A549 (cell line): ENCODE data around the gene TAS1R3. TPM values are rescaled to one million over a fixed set of nuclear protein-coding genes. Genes with fewer than 3 reads are reported as not detected.

ENCODE experiments used
- ATAC-seq, 2 experiments: fragments of 200-7000 bp in 1 of 2; fragments of >200 bp in 1 of 2; cut with Nextera tagmentation in 1 of 2; cut with Tn5 transposase in 1 of 2; 3 replicates each; pipeline versions ENCODE4 v1.8.0 to v1.9.1; 2018 to 2020; ENCODE audit warnings: mild to moderate bottlenecking in 1 of 2, moderate library complexity in 1 of 2
- CTCF ChIA-PET: fragments of 300-600 bp; sonication (Branson Sonifier 250); formaldehyde crosslinking; extraction: SDS; loops from one replicate; lab custom pipeline; 2021; ENCODE audit warnings: antibody characterized with exemption, inconsistent platforms; lab: Yijun Ruan, JAX
- POLR2A ChIA-PET: fragments of 350-600 bp; formaldehyde crosslinking; extraction: SDS; loops from one replicate; lab custom pipeline; 2021; ENCODE audit warnings: antibody characterized with exemption, inconsistent platforms; lab: Yijun Ruan, JAX
- DNase-seq, 2 experiments: peaks; one replicate each; pipeline versions ENCODE4 v3.0.0 to v3.0.0-alpha.2; 2011 to 2016; ENCODE audit warnings: low read depth in 1 of 2, low spot score in 1 of 2
- FAIRE-seq: peaks from 2 replicates; lab custom pipeline; 2011; peaks lifted over from hg19 to GRCh38; lab: Jason Lieb, UNC
- H3K27ac ChIP-seq, 2 experiments: fragments of >200 bp; sonication (Bioruptor Twin); formaldehyde crosslinking; 3 replicates each; pipeline ENCODE4 v1.5.1; 2016 to 2017
- H3K4me1 ChIP-seq: fragments of >200 bp; sonication (Bioruptor Twin); formaldehyde crosslinking; 3 replicates; pipeline ENCODE4 v1.6.1; 2016
- H3K4me2 ChIP-seq: fragments of >200 bp; sonication (Bioruptor Twin); formaldehyde crosslinking; 3 replicates; pipeline ENCODE4 v1.6.1; 2016
- H3K4me3 ChIP-seq: fragments of >200 bp; sonication (Bioruptor Twin); formaldehyde crosslinking; 3 replicates; pipeline ENCODE4 v1.5.1; 2016
- H3K9me3 ChIP-seq: fragments of >200 bp; sonication (Bioruptor Twin); formaldehyde crosslinking; 3 replicates; pipeline ENCODE4 v1.6.1; 2016
- BHLHE40 ChIP-seq: IDR thresholded peaks from 2 replicates; pipeline ENCODE4 v1.6.1; 2012; ENCODE audit warnings: low read depth, low read length, inconsistent platforms
- CHD4 ChIP-seq: fragments of 200-600 bp; sonication (generic); IDR thresholded peaks from 2 replicates; pipeline ENCODE4 v1.6.1; 2016; ENCODE audit warnings: antibody characterized with exemption, mild to moderate bottlenecking, borderline replicate concordance
- CTCF ChIP-seq: fragments of >200 bp; sonication (Bioruptor Twin); formaldehyde crosslinking; IDR thresholded peaks from 3 replicates; pipeline ENCODE4 v1.5.1; 2016
- E2F6 ChIP-seq: IDR thresholded peaks from 2 replicates; pipeline ENCODE4 v1.6.1; 2012; ENCODE audit warnings: low read depth, borderline replicate concordance
- EHF ChIP-seq: fragments of 250-450 bp; sonication (Bioruptor Pico); IDR thresholded peaks from 2 replicates; pipeline ENCODE4 v1.5.0; 2020; ENCODE audit warnings: mild to moderate bottlenecking
- EHMT2 ChIP-seq: fragments of 200-600 bp; sonication (generic); IDR thresholded peaks from 2 replicates; pipeline ENCODE4 v1.6.1; 2016; ENCODE audit warnings: antibody characterized with exemption, low read depth, mild to moderate bottlenecking, moderate library complexity
- FOSB ChIP-seq: fragments of 250-450 bp; sonication (Bioruptor Pico); IDR thresholded peaks from 2 replicates; pipeline ENCODE4 v1.5.0; 2020; ENCODE audit warnings: mild to moderate bottlenecking, moderate library complexity
- FOSL2 ChIP-seq, 2 experiments: fragments of 450-650 bp in 1 of 2; fragments of >200 bp in 1 of 2; sonication (Bioruptor Twin) in 1 of 2; formaldehyde crosslinking; IDR thresholded peaks; 2 replicates each; pipeline versions ENCODE4 v1.5.0 to v1.6.1; 2016 to 2020; ENCODE audit warnings: mild to moderate bottlenecking in 1 of 2, moderate library complexity in 1 of 2
- FOXS1 ChIP-seq: fragments of 250-450 bp; sonication (Bioruptor Pico); IDR thresholded peaks from 2 replicates; pipeline ENCODE4 v1.5.0; 2020; ENCODE audit warnings: mild to moderate bottlenecking, moderate library complexity
- GATA3 ChIP-seq: IDR thresholded peaks from 2 replicates; pipeline ENCODE4 v1.6.1; 2012; ENCODE audit warnings: borderline replicate concordance
- HOXB5 ChIP-seq: fragments of 250-450 bp; sonication (Bioruptor Pico); IDR thresholded peaks from 2 replicates; pipeline ENCODE4 v1.5.0; 2020; ENCODE audit warnings: mild to moderate bottlenecking, moderate library complexity
- JUN ChIP-seq, 2 experiments: fragments of >200 bp; sonication (Bioruptor Twin); formaldehyde crosslinking; IDR thresholded peaks; 2 replicates in 1 of 2; 3 replicates in 1 of 2; pipeline ENCODE4 v1.6.1; 2016 to 2017
- JUNB ChIP-seq: fragments of >200 bp; sonication (Bioruptor Twin); formaldehyde crosslinking; IDR thresholded peaks from 2 replicates; pipeline ENCODE4 v1.6.1; 2016
- KDM1A ChIP-seq: fragments of 200-600 bp; sonication (generic); IDR thresholded peaks from 2 replicates; pipeline ENCODE4 v1.6.1; 2016; ENCODE audit warnings: low read depth, mild to moderate bottlenecking
- KDM5A ChIP-seq: fragments of 200-600 bp; sonication (generic); IDR thresholded peaks from 2 replicates; pipeline ENCODE4 v1.6.1; 2016; ENCODE audit warnings: antibody characterized with exemption, mild to moderate bottlenecking
- MAX ChIP-seq: IDR thresholded peaks from 2 replicates; pipeline ENCODE4 v1.6.1; 2012
- MYC ChIP-seq: IDR thresholded peaks from 2 replicates; pipeline ENCODE4 v1.6.1; 2012; ENCODE audit warnings: mild to moderate bottlenecking, inconsistent platforms, low read length, improper control_type of control experiment, borderline replicate concordance
- NFE2L2 ChIP-seq: fragments of 150-350 bp; conservative IDR thresholded peaks from 2 replicates; pipeline ENCODE4 v1.6.1; 2014; ENCODE audit warnings: low read length
- NPAS2 ChIP-seq: fragments of 250-450 bp; sonication (Bioruptor Pico); IDR thresholded peaks from 2 replicates; pipeline ENCODE4 v1.8.0; 2022; ENCODE audit warnings: mild to moderate bottlenecking, moderate library complexity, borderline replicate concordance
- PBX3 ChIP-seq: IDR thresholded peaks from 2 replicates; pipeline ENCODE4 v1.6.1; 2012
- POLR2A ChIP-seq: IDR thresholded peaks from 2 replicates; pipeline ENCODE4 v1.6.1; 2012; ENCODE audit warnings: mild to moderate bottlenecking, low read length
- POLR2AphosphoS2 ChIP-seq: conservative IDR thresholded peaks from 2 replicates; pipeline ENCODE4 v1.6.1; 2012; ENCODE audit warnings: low read length, improper control_type of control experiment, inconsistent platforms
- RAD21 ChIP-seq, 2 experiments: fragments of >200 bp in 1 of 2; sonication (Bioruptor Twin) in 1 of 2; formaldehyde crosslinking in 1 of 2; IDR thresholded peaks in 1 of 2; conservative IDR thresholded peaks in 1 of 2; 2 replicates in 1 of 2; 3 replicates in 1 of 2; pipeline ENCODE4 v1.6.1; 2012 to 2018; ENCODE audit warnings: inconsistent platforms in 1 of 2
- RCOR1 ChIP-seq: fragments of 150-350 bp; IDR thresholded peaks from 2 replicates; pipeline ENCODE4 v1.6.1; 2014; ENCODE audit warnings: antibody characterized with exemption, low read length, low read depth
- RFX5 ChIP-seq: fragments of 450-650 bp; IDR thresholded peaks from 2 replicates; pipeline ENCODE4 v1.7.1; 2014; ENCODE audit warnings: antibody characterized with exemption, mild to moderate bottlenecking, moderate library complexity
- ZNF302 ChIP-seq: fragments of 250-450 bp; sonication (Bioruptor Pico); IDR thresholded peaks from 2 replicates; pipeline ENCODE4 v1.9.0; 2021; ENCODE audit warnings: inconsistent platforms, mild to moderate bottlenecking, moderate library complexity
- WGBS: methylation state at CpG from one replicate; pipeline ENCODE4 v1.1.6; 2017; ENCODE audit errors: missing lambda C conversion rate; 5-methylcytosine and 5-hydroxymethylcytosine counted together
- polyA plus RNA-seq, 4 experiments: library from polyadenylated mRNA; depleted of rRNA in 3 of 4; stranded (reverse); fragments of >200 nt; fragmentation: RNase III in 1 of 4; extraction: RNeasy Plus Mini Kit Qiagen cat#74134 plus additional on column Dnase treatment in 1 of 4; gene quantifications; 2 replicates in 3 of 4; 3 replicates in 1 of 4; pipeline ENCODE4 v1.2.3, GENCODE V29; 2011 to 2017

TAS1R3 gene
- polyA plus RNA-seq, 2 of the 4 experiments (the other 2 are of a cell fraction): 0.05 to 0.15 TPM

DNA sequence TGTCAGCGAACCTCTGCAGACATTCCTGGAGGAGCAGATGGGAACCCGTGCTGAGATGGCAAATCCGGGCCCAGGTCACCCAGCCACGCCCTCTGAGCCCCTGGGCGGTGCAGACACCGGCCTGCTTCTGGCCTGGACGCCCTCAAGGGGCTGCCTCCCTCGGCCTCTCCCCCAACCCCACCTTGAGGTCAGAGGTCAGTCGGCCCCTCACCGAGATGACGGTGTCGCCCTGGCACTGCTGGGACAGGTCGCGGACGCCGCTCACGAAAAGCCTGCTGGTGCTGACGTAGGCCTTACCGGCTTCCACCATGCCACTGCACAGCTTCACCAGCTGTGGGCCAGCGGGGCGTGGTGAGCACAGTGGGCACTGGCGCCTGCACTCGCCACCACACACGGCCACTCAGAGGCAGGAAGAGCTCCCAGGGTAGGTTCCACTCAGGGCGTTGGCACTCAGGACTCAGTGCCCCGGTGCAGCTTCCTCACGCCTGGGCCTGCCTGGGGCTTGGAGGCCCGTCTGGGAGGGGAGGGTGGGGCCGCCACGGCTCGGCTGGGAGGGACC is 28.1 kb upstream of the TAS1R3 start:
- no peak overlapping the region for H3K27ac ChIP-seq
- ATAC-seq: no peak

DNA sequence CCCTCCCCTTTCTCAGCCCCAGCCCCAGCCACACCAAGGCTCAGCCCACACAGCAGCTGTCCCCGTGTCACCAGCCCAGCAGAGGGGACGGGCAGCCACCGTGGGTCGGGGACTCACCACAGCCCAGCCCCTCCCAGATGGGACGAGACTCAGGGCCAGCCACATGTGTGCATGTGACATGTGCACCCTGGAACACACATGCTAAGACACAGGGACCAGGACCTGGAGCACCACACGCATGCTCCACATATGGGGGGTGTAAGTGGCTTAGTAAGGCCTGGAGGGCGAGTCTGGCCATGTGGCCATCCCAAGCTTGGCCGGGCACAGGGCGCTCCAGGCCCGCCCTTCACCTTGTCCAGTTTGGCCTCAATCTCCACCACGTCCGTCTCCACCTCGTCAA is 27.3 kb upstream of the TAS1R3 start:
- CTCF ChIA-PET: interaction anchor here (0.6 to 1.4 kb wide), 2 partner anchors 12 to 182 kb away, joined by 3 to 4 read pairs; no protein-coding TSS in a partner anchor
- TF ChIP-seq JUNB: no peak
- no peak for TF ChIP-seq ZNF302 (CRISPR knock-in tag)
- no peak for TF ChIP-seq FOSB
- TF ChIP-seq CHD4: no peak
- no peak for TF ChIP-seq MAX
- TF ChIP-seq RAD21 (conservative IDR thresholded peaks at IDR 0.05 in 1 of 2, IDR thresholded peaks at IDR 0.05 in 1 of 2): no peak
- no peak for TF ChIP-seq KDM1A
- TF ChIP-seq PBX3: no peak
- no peak for TF ChIP-seq GATA3
- no peak for TF ChIP-seq RCOR1
- no peak for TF ChIP-seq RFX5
- TF ChIP-seq E2F6: no peak
- no peak for TF ChIP-seq POLR2A
- TF ChIP-seq JUN (IDR thresholded peaks at IDR 0.05): no peak
- H3K4me1 ChIP-seq: peaks cover 33% of the 10 kb centered on the region
- H3K27ac ChIP-seq: peak overlapping the region in 1 of 2 experiments; percentile 95; a peak in 3 of 6 replicates
- H3K4me3 ChIP-seq: no peak overlapping the region
- WGBS: 91% methylated on average over 5 of the region's 13 CpGs
- no peak for ATAC-seq
- POLR2A ChIA-PET: no interaction called here
- no peak overlapping the region for H3K4me2 ChIP-seq
- H3K9me3 ChIP-seq: no peaks in the 10 kb centered on the region
- no peak for FAIRE-seq
- DNase-seq: no peak

More for the DNA sequence above, 28.1 kb upstream of the TAS1R3 start:
- TF ChIP-seq KDM5A: no peak
- no peak for TF ChIP-seq HOXB5 (CRISPR knock-in tag)
- TF ChIP-seq BHLHE40: no peak
- TF ChIP-seq NFE2L2: no peak
- FAIRE-seq (no peak), DNase-seq (no peak)
- POLR2A ChIA-PET: no interaction called here
- 100% methylated on average over 4 of the region's 31 CpGs for WGBS
- Histone ChIP-seq H3K4me3 (no peak overlapping the region), H3K4me1 (peaks cover 33% of the 10 kb centered on the region), H3K9me3 (no peaks in the 10 kb centered on the region), H3K4me2 (no peak overlapping the region)
- CTCF ChIA-PET: interaction anchor here (1.4 to 1.5 kb wide), 2 partner anchors 8 to 181 kb away, joined by 4 read pairs; no protein-coding TSS in a partner anchor

DNA sequence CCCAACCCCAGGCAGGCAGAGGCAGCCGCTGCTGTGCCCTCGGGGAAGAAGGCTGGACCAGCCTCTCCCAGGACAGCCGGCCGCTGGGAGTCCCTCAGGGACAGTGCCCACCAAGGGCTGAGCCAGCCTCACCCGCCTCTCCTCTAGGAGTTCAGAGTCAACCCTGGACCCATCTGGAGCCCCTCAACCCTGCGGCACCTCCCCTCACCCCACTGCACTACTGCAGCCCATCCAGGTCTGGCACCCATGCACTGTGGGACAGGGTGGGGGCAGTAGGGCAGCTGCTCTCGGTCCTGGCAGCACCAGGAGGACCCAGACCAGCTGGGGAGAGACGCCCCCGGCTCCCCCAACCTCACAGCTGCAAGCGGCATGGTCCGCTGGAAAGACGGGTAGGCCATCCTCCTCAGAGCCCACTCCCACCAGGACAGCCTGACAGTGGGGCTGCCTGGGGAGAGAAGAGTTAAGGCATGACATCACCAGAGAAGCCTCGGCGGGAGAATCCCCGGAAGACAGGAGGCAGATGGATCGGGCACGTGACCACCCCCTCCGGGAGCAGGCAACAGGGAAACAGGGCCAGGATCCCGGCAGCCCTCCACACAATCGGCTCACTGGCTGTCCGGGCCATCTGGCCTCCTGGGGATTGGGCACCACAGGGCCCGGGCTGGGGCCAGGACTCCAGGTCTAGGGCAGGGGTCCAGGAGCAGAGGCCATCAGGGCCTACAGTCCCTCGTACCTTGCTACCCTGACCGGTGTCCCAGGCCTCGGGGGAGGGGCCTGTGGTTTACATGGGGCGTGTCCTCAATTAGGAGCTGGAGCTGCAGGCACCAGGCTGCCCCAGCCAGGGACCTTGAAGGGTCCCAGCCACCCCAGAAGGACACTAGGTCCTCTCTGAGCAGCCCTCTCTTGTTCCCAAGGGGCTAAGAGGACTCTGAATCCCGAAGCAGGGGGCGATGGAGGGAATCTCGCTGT is 26.5 kb upstream of the TAS1R3 start:
- DNase-seq (peak in 1 of 2 experiments; percentile 64), FAIRE-seq (no peak), ATAC-seq (peak; percentile 0 to 21; a peak in 3 of 6 replicates)
- Histone ChIP-seq H3K9me3 (no peaks in the 10 kb centered on the region), H3K4me1 (peaks cover 37% of the 10 kb centered on the region), H3K27ac (peak overlapping the region; percentile 87 to 95), H3K4me3 (peak overlapping the region; percentile 29; the same call in 2 of the 3 replicates), H3K4me2 (peak overlapping the region; percentile 91)
- CTCF ChIA-PET: interaction anchor here (0.9 to 1.6 kb wide), 10 partner anchors 9 to 324 kb away, joined by 3 to 7 read pairs (median 3); no protein-coding TSS in a partner anchor
- POLR2A ChIA-PET: no interaction called here
- WGBS: 22% methylated on average over 11 of the region's 29 CpGs
- TF ChIP-seq NPAS2: no peak
- no peak for TF ChIP-seq POLR2AphosphoS2
- TF ChIP-seq FOSL2 (IDR thresholded peaks at IDR 0.05): no peak
- peak; percentile 21; the same call in 1 of the 2 replicates for TF ChIP-seq FOSL2 (CRISPR knock-in tag; IDR thresholded peaks at IDR 0.05)
- TF ChIP-seq EHMT2: no peak
- no peak for TF ChIP-seq FOXS1 (CRISPR knock-in tag)
- TF ChIP-seq CTCF: no peak
- peak; percentile 92 for TF ChIP-seq E2F6
- TF ChIP-seq MYC: no peak
- no peak for TF ChIP-seq EHF (CRISPR knock-in tag)
